MCF 10A (cell line): ENCODE data around the gene FARSB. TPM values are rescaled to one million over a fixed set of nuclear protein-coding genes. Genes with fewer than 3 reads are reported as not detected.

Experiments used
- BruUV-seq: library from RNA; stranded (reverse); fragments of 400-500 nt; replicated peaks from 2 replicates; lab custom pipeline; 2021; lab: Mats Ljungman, UMichigan
- CTCF ChIA-PET: fragments of 300-600 bp; sonication (Branson Sonifier 250); formaldehyde crosslinking; extraction: SDS; loops from one replicate; lab custom pipeline; 2021; ENCODE audit warnings: antibody characterized with exemption, inconsistent platforms; lab: Yijun Ruan, JAX
- POLR2A ChIA-PET: fragments of 300-600, 350-650 bp; sonication (Branson Sonifier 250); formaldehyde crosslinking; extraction: SDS; loops from one replicate; lab custom pipeline; 2020; ENCODE audit warnings: antibody characterized with exemption, inconsistent platforms; lab: Yijun Ruan, JAX
- DNase-seq: peaks from one replicate; pipeline ENCODE4 v3.0.0-alpha.2; 2018; ENCODE audit not compliant: unreplicated experiment
- H3K27ac Mint-ChIP-seq: one replicate; pipeline ENCODE4 v1.8.0; 2022; ENCODE audit warnings: mild to moderate bottlenecking, low read depth, mixed read lengths; ENCODE audit not compliant: unreplicated experiment
- H3K27me3 Mint-ChIP-seq: one replicate; pipeline ENCODE4 v1.8.0; 2022; ENCODE audit warnings: mixed read lengths; ENCODE audit not compliant: insufficient read depth, unreplicated experiment
- H3K36me3 Mint-ChIP-seq: one replicate; pipeline ENCODE4 v1.8.0; 2022; ENCODE audit warnings: mild to moderate bottlenecking, moderate library complexity, mixed read lengths; ENCODE audit not compliant: insufficient read depth, unreplicated experiment
- H3K4me1 Mint-ChIP-seq: one replicate; pipeline ENCODE4 v1.8.0; 2022; ENCODE audit warnings: mixed read lengths; ENCODE audit not compliant: insufficient read depth, unreplicated experiment
- H3K4me3 Mint-ChIP-seq: one replicate; pipeline ENCODE4 v1.8.0; 2022; ENCODE audit warnings: mild to moderate bottlenecking, moderate library complexity, mixed read lengths; ENCODE audit not compliant: unreplicated experiment
- H3K9me3 Mint-ChIP-seq: one replicate; pipeline ENCODE4 v1.8.0; 2022; ENCODE audit warnings: mixed read lengths; ENCODE audit not compliant: unreplicated experiment
- intact Hi-C: fragments of 100-400 bp; cut with micrococcal nuclease; formaldehyde crosslinking; loops from 2 replicates; pipeline ENCODE4 v1.14.1; 2022
- total RNA-seq: library from RNA; stranded (reverse); gene quantifications from 2 replicates; pipeline ENCODE4 v1.2.3, GENCODE V29; 2022
- TF ChIP-seq, protein P1 (sequence below): fragments of 200-600 bp; IDR thresholded peaks from one replicate; pipeline ENCODE4 v1.8.0; 2022; ENCODE audit warnings: antibody characterized with exemption, mild to moderate bottlenecking; ENCODE audit not compliant: unreplicated experiment

Gene FARSB
- total RNA-seq, 1 experiment from 2014 or later = 70.3 TPM

DNA sequence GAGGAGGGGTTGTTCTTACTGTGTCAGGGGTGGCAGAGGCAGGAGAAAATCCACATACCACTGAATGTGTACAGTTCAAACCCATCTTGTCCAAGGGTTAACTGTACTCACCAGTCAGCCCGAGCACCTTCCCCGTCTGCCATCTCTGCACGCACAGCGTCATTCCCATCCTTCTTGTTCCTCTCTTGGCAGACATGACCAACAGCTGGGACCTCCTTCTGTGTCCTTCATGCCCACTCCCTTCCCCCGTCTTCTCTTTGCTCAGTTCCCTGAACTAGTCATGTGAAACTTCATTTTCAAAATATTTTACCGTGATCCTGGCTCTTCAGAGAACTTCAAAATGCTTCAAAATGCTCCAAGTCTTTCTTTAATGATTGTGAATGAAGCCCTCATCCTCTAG is 92.0 kb downstream of the FARSB start:
- Mint-ChIP-seq H3K27me3 (no peaks in the 10 kb centered on the region), H3K4me3 (no peak overlapping the region), H3K36me3 (peaks cover 79% of the 10 kb centered on the region), H3K9me3 (no peaks in the 10 kb centered on the region), H3K27ac (peak overlapping the region; percentile 14), H3K4me1 (peaks cover 7% of the 10 kb centered on the region)
- ChIA-PET CTCF (interaction anchor here (0.6 to 4.7 kb wide), 3 partner anchors 40 to 245 kb away, joined by 3 to 33 read pairs (median 4); a partner anchor contains a TSS), POLR2A (interaction anchor here (0.9 to 2.6 kb wide), 3 partner anchors 31 to 503 kb away, joined by 3 to 9 read pairs (median 6); no protein-coding TSS in a partner anchor)
- intact Hi-C loops = loop anchor here (5.0 kb wide), 1 partner anchor 537 kb away; no protein-coding TSS in a partner anchor
- no peak for DNase-seq
- BruUV-seq = no TSS peak
- TF ChIP-seq, protein P1, sequence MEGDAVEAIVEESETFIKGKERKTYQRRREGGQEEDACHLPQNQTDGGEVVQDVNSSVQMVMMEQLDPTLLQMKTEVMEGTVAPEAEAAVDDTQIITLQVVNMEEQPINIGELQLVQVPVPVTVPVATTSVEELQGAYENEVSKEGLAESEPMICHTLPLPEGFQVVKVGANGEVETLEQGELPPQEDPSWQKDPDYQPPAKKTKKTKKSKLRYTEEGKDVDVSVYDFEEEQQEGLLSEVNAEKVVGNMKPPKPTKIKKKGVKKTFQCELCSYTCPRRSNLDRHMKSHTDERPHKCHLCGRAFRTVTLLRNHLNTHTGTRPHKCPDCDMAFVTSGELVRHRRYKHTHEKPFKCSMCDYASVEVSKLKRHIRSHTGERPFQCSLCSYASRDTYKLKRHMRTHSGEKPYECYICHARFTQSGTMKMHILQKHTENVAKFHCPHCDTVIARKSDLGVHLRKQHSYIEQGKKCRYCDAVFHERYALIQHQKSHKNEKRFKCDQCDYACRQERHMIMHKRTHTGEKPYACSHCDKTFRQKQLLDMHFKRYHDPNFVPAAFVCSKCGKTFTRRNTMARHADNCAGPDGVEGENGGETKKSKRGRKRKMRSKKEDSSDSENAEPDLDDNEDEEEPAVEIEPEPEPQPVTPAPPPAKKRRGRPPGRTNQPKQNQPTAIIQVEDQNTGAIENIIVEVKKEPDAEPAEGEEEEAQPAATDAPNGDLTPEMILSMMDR = no peak

DNA sequence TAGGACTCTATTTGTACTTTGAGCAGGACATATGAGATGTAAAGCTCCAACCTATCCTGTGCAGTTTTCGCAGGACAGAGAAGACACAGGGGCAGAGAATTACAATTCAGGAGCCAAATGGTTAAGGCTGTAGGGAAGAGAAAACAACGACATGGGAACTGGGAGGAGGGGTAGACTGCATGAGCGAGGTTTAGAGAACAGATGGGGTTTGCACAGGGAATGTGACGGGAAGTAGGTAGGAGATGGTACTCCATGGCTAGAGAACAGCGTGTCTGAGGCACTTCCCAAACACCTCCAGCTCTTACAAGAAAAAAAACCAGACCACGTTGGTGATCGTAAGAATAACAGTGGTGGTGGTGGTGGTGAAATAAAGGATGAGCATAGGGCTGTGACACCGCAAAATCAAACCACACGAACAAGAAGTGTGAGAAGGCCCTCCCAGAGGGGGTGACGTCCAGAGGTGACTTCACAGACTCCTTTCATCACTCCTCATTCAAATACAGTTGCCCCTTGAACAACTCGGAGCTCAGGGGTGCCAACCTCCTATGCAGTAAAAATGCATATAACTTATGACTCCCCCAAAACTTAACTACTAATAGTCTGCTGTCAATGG is 92.7 kb downstream of the FARSB start:
- H3K36me3 Mint-ChIP-seq = peaks cover 82% of the 10 kb centered on the region
- no peak for DNase-seq
- H3K9me3 Mint-ChIP-seq = no peaks in the 10 kb centered on the region
- CTCF ChIA-PET = interaction anchor here (0.6 to 4.7 kb wide), 2 partner anchors 16 to 245 kb away, joined by 5 to 33 read pairs; a partner anchor contains a TSS
- no peak overlapping the region for H3K4me3 Mint-ChIP-seq
- no peaks in the 10 kb centered on the region for H3K27me3 Mint-ChIP-seq
- intact Hi-C loops = loop anchor here (5.0 kb wide), 1 partner anchor 536 kb away; no protein-coding TSS in a partner anchor
- TF ChIP-seq, protein P1 = no peak
- BruUV-seq = no TSS peak
- H3K4me1 Mint-ChIP-seq = peaks cover 7% of the 10 kb centered on the region
- POLR2A ChIA-PET = interaction anchor here (0.9 to 1.5 kb wide), 3 partner anchors 232 to 502 kb away, joined by 3 to 6 read pairs (median 3); no protein-coding TSS in a partner anchor
- H3K27ac Mint-ChIP-seq = peak overlapping the region; percentile 40

DNA sequence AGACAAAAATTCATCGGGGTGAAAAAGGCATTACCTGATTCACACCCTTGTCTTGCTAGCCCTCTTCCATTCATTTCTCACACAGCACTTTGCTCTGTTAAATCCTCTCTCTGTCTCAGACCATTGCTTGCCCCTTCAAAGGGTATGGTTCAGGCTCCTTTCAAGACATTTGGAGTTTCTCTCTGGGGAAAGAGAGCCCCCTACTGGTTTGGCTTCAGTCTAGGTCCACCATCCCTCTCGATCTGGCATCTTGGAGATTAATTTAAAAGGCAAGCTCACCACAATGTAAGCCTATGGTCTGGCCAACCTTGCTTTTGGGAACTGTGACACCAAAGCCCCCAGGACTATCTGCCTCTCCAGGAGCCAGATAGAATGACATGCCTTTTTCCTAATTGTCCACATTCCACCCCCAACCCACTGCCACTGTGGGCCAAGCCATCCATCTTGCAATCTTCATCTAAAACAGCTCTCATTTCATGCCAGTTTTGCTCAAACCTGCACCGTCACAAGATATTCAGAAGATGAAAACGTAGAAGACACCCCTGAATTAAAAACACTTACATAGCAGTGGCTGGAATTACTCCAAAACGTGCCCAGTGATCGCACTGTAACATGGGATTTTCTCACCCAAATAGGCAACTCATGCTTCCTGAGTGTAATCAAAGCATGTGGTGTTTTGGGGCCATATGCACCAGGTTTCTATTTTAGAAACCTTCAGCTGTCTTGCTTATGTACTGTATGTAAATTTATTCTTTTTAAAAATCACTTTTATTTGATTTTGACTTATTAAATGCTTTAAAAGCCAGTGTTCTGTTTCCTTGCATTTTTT is 93.9 kb downstream of the FARSB start:
- Mint-ChIP-seq H3K27me3 (no peaks in the 10 kb centered on the region), H3K4me3 (no peak overlapping the region), H3K4me1 (peaks cover 7% of the 10 kb centered on the region), H3K36me3 (peaks cover 91% of the 10 kb centered on the region), H3K9me3 (no peaks in the 10 kb centered on the region), H3K27ac (no peak overlapping the region)
- intact Hi-C loops = loop anchor here (1.0 to 5.0 kb wide), 3 partner anchors 244 to 535 kb away; no protein-coding TSS in a partner anchor
- DNase-seq = peak; percentile 78
- TF ChIP-seq, protein P1 = peak; percentile 72
- CTCF ChIA-PET = interaction anchor here (0.6 to 4.7 kb wide), 22 partner anchors 9 to 1639 kb away, joined by 3 to 33 read pairs (median 4); a partner anchor contains a TSS
- POLR2A ChIA-PET = interaction anchor here (0.8 to 2.4 kb wide), 6 partner anchors 11 to 243 kb away, joined by 3 to 17 read pairs (median 4); no protein-coding TSS in a partner anchor
- BruUV-seq = TSS peak; percentile 2
